GM10847 (cell line): ENCODE measurements around the gene HIVEP3.

ENCODE experiments used
- POLR2A ChIP-seq: IDR thresholded peaks from 2 replicates; pipeline ENCODE4 v1.6.1; 2011; ENCODE audit not compliant: insufficient read length; ENCODE audit errors: extremely low read depth

HIVEP3 gene

DNA sequence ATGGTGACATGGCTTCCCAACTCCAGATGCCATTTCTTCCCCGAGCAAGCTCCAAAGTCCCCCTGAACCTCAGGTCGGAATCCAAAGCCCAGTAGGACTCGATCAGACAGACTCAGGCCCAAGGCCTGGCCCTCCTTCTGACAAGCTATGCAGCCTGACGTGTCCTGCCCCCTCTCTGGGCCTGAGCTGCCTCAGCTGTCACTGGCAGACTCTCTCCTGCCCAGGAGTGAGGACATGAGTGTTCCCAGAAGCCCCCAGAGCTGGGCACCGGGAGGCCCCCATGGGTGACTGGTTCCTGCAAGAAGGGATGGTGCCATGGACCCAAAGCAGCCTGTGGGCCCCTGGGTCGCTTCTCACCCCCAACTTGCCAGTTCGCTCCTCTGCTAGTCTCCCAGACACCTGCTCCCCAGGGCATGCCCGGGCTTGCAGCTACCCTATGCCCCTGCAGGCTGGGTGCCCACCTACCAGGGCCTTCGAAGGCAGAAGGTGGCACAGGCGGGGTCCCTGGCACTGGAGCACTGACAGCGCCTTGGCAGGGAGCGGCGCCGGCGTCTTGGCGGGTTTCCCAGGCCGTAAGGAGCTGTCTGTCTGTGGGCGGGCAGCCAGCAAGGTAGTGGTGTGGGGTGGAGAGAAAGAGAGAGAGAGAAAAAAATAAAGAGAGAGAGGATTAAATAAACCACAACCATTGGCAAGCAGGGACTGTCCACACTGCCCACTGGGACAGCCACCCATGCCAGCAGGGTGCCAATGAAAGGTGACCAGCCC is 436.5 kb downstream of the HIVEP3 start:
- no peak for TF ChIP-seq POLR2A

GRCh38 chr1:41481109-41481775 is 437.5 kb downstream of the HIVEP3 start:
- TF ChIP-seq POLR2A, result no peak

- TF ChIP-seq POLR2A, result no peak
Measured at GRCh38 chr1:41480204-41481108, 438.3 kb downstream of the HIVEP3 start.

GRCh38 chr1:41479808-41480160 is 438.9 kb downstream of the HIVEP3 start:
- no peak for TF ChIP-seq POLR2A

- no peak for TF ChIP-seq POLR2A
Measured at GRCh38 chr1:41479000-41479807, 439.5 kb downstream of the HIVEP3 start.

DNA sequence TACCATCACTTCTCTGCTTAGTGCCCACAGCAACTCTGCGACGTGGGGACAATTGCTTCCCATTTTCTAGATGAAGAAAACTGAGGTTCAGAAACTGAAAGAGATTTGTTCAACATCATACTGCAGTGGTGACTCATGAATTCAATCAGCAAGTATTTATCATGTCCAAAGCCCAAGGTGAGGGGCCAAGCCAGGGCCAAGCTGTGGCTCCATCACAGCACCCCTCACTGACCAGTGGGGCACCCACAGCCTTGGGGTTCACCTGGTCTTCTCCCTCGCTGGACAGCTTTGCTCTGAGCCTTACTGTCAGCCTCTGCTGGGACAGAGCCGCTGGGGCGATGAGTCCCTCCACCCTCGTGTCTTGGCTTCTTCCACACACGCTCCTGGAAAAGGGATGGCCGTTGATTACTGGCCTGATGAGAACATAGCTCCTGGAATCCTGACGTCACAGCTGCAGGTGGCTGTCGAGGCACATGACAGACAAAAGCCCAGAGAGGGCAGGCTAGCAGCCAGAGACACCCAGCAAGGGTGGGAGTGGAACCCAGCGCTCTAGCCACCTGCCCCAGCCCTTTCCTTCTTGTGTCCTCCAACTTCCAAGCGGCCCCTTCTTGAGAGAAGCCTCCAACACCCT is 440.5 kb downstream of the HIVEP3 start:
- no peak for TF ChIP-seq POLR2A

DNA sequence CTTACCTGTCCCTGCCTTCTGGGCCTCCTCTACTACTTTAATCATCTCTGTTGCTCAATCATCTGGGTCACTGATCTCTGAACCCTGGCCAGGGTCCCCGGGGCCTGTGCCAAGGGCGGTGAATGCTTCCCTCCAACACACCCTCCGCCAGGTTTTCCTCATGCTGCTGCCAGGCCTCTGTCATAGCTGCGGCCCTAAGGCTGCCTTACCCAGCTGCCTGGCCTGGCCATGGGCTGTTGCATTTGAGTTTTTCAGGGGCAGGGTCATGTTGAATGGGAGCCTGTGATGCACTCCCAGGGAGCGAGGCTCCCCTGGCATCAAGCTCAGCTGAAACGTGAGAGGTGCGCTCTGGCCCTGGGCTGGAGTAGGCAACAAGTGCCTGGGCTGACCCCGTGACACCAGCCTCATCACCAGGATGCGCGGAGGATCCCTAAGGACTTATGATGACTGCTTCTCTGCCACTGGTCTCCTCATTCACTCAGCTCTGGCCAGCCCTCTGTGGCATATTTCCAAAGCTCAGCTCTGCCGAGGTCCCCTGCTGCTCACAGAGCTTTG is 441.8 kb downstream of the HIVEP3 start:
- TF ChIP-seq POLR2A, result no peak

DNA sequence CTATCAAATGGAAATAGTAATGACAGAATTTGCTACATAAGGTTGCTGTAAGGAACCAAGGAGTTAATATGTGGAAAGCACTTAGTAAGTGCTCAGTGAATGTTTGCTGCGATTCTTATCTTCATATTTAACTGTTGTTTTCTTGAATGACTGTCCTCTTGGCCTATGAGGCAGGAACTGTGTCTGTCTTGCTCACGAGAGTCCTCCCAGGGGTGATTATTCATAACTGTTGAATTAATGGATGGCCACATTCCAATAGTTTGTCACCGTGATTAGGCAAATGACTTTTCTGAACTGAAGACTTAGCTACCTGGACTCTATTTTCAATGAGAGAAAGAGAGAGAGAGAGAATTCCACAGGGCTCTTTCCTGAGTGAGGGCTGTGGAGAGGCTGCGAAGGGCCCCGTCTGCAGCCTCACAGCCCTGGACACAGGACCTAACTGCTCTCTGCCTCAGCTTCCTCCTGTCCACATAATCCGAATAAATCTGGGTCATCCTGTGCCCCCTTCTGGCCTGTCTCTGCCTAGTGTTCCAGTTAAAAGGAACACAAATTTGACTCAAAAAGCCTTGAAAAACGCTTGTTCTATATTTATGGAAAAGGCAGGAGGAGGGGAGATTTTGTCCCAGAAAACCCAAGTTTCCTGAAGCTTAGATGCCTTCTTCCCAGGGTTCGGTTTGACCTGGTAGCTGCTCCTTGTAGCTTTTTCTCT is 442.7 kb downstream of the HIVEP3 start:
- no peak for TF ChIP-seq POLR2A

GRCh38 chr1:41475346-41475745 is 443.4 kb downstream of the HIVEP3 start:
- no peak for TF ChIP-seq POLR2A

DNA sequence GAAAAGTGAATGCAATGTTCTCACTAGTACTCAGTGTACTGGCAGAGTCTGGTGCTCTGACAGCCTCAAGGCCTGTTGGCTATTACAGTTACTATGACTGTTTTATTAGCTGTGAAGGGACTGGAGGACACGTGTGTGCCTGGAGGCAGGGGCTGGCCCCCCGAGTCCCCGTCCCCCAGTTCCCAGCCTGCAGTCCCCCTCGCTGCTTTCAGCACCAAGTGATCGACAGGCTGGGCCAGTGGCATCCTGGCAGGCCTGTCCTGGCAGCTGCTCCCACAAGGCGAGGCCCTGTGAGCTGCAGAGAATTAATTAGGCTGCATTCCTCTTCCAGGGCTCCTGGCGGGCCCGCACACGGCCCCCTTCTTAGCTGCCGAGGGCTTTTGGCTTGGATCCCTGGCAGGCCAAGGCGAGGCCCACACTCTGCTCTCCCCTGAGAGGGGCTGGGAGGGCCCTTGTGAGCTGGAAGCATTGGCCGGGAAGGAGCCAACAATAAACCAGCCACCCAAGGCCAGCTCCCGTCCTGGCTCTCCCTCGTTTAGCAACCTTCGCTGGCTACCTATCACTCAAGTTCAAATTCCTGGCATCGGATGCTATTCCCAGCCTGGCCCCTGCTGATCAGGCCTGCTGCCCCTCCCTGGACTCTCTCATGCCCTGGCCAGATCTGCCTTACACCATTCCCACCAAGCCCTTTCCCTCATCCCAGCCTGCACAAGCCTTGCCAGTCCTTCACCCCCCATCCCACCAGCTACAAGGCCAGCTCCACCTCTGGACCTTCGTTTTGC is 444.0 kb downstream of the HIVEP3 start:
- TF ChIP-seq POLR2A, result no peak

DNA sequence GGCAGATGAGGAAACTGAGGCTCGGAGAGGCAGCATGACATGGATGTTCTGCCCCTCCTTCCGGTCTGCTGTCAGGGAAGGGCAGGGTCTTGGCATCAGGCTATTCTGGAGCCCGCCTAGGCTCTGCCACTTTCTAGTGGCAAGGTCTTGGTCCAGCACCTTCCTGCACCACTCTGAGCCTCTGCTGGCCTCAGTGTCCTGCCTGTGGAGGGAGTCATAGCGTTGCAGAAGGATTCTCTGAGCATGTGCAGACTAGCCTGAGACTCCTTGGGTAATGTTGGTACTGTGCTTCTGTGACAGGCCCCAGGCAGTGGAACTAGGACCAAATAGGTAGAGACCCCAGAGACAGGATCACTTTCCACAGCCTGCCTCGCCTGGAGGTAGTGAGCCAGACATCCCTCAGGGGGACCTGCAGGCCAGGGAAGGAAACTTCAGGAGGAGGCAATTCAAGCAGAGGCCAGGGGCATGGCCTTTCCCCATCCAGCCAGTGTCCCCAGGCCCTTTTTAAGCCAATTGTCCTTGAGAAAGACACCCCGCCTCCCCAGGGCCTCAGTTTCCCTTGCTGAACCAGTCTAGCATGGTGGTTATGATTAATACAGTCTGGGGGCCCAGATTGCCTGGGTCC is 444.9 kb downstream of the HIVEP3 start:
- no peak for TF ChIP-seq POLR2A

DNA sequence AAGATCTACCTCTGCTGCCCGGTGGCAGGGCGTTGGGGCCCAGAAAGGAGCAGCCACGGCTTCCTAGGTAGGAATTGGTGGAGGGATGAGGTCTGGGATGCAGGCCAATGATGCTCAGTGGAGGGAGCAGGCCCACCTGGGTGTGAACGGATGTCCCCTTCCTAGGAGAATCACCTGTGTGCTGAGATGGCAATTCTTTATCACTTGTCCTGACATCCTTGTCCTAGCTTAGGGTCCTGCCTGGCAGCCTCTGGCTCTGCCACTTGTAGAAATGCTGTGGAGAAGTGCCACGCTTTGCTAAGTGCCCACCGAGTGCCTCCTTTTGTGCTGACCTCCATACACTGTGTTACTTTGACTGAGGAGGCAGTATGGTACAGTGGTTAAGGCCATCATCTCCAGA is 447.1 kb downstream of the HIVEP3 start:
- TF ChIP-seq POLR2A, result no peak
